GM15510 (cell line): ENCODE measurements around the gene INSL3.

Experiments used
- POLR2A ChIP-seq: IDR thresholded peaks from 3 replicates; pipeline ENCODE4 v1.6.1; 2011; ENCODE audit warnings: borderline replicate concordance; ENCODE audit not compliant: insufficient read length; ENCODE audit errors: extremely low read depth

INSL3 gene, protein sequence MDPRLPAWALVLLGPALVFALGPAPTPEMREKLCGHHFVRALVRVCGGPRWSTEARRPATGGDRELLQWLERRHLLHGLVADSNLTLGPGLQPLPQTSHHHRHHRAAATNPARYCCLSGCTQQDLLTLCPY

DNA sequence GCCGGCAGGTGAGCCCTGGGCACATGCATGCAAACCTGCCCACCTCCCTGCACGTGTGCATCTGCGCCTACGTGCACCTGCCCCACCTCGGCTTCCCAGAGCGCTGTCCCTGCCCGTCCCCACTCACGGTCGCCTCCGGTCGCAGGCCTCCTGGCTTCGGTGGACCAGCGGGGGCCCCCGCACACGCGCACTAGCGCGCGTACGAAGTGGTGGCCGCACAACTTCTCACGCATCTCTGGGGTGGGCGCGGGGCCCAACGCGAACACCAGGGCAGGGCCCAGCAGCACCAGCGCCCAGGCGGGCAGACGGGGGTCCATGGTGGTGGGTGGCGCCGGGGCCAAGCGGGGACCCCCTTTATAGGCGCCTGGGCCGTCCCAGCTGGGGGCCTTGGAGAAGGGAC lies at the start of gene INSL3:
INSL3 (minus strand) TSS at position 330 of the 400 bp plus-strand sequence; CDS start at position 317, 13 bp downstream.
- TF ChIP-seq POLR2A: no peak

DNA sequence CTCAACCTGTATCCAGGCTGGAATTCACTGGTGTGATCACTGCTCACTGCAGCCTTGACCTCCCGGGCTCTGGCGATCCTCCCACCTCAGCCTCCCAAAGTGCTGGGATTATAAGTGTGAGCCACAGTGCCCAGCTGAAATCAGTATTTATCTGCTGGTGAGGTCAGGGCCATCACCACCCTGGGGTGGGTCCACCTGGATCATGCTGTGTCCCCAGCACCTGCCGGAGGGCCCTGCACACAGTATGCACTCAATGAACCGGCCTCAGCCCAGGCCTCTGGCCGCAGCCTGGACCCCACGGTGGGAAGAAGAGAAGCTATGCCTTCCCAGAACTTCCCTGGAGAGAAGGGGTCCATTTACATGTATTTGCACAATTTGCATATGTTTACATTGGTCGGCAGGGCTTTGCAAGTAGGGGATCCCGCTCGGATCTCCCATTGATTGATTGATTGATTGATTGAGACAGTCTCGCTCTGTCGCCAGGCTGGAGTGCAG lies 47.8 kb upstream of the INSL3 start:
- no peak for TF ChIP-seq POLR2A

DNA sequence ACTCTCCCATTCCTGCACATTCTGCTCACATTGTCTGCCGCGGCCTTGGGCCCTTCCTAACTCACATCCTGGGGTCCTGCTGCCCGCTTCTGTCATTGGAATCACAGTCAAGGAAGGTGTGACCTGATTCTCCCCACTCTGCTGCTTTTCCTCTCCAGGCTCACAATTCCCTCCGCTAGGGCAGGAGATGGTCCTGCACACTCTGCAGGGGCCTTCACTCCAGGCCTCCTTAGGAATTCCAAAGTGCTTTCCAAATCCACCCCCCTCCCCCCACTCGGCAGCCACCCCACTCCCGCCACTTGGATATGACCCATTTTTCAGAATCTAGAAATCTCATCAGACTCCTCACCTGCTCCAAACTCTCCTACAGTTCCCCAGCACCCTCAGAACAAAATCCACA lies 47.4 kb upstream of the INSL3 start:
- TF ChIP-seq POLR2A: no peak

DNA sequence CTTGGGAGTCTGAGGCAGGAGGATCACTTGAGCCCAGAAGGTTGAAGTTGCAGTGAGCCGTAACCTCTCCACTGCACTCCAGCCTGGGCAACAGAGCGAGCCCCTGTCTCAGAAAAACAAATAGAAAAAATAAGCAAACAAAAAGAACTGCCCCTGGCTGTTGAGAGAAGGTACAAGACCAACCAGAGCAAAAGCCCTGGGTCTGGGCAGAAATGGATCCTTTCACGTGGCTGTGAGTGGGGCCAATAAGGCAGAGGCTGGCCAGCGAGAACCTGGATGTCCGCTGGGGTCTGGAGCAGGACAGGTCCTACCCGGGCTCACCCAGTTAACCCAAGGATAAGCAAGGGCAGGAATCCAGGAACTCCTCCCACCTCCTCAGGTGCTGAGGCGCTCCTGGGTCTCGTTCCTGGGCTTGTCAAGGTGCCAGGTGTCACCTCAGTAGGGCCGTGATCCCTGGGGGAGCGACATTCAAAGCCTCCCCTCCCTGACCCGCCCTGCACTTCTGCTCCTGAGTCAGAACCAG lies 45.7 kb upstream of the INSL3 start:
- no peak for TF ChIP-seq POLR2A

DNA sequence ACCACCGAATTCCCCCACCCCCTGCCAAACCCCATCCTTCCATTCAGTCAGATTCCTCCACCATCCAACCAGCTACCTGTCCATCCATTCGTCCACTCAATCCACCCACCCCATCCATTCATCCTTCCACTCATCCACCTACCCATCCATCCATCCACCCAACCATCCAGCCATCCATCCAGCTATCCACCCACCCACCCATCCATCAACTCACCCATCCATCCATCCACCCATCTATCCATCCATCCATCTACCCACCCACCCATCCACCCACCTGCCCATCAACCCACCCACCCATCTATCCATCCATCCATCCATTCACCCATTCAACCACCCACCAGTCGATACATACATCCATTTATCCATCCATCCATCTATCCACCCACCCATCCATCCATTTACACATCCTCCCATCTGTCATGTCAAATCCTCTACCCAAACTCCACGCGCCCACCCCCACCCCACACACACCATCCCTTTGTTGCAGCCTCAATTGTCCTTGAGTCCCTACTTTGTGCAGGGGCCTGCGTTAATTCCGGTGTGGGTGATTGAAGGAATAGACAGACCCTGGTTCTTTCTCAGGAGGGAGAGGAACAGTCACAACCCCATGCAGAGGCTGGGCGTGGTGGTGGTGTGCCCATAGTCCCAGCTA lies 45.1 kb upstream of the INSL3 start:
- no peak for TF ChIP-seq POLR2A

DNA sequence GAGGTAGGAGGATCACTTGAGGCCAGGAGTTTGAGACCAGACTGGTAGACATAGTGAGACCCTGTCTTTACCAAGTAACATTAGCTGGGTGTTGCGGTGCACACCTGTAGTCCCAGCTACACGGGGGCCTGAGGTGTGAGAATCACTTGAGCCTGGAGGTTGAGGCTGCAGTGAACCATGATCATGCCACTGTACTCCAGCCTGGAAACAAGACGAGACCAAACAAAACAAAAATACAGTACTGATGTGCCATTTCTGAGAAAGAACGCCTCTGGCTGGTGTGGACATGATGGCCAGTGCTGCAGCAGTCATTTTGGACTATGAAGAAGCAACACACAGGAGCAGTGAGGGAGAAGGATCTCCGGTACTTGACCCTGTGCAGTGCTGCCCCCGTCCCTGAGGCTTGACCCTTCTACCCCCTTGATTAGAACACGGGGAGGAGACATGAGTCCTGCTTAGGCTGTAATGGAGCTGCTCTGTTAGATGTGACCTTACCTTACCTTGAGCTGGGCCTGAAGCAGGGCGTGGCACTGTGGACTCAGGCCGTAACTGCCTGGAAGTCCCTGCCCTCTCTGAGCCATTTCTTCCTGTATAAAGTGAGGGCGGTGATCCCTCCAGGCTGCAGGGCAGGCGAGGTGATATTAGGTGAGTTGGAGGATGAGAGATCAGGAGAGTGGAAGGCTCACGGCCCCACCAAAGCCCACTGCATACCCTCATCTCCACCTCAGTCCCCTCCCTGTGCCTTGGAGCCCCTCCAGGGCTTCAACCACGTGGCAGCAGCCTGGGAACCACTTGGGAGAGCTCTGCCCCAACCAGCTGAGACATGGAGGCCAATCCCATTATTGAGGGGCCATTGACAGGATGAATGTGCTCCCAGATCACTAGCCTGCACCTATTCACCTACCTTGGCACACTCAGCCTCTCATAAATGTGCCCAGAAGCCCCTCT lies 44.3 kb upstream of the INSL3 start:
- TF ChIP-seq POLR2A: no peak

DNA sequence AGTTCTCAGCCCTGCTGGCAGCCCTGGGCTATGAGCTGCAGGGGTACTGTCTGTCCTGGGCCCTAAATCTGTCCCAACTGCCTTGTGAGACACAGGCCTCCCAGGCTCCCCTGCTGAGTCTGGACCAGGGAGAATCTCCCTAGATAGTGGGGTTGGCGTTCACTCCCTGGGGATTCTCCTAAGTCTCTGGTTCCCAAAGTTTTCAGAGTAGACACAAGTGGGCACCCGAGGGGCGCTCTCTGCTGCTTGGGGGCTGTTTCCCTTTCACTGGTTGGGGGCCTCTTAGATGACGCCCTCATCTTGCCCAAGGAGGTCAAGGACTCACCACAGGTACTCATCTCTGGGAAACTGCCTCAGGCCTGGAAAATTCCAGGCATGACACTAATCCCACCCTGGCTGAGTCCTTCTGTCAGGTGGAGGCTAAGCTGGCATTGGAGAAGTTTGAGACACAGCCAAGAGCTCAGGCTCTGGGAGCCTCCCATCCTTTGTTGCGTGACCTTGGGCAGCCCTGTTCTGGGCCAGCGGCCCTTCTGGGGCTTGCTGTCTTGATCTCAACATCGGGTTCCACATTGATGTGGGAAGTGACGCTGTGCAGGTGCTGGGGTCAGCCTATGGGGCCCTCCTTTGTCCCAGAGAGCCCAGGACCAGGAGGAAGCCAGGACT lies 42.3 kb upstream of the INSL3 start:
- TF ChIP-seq POLR2A: no peak

DNA sequence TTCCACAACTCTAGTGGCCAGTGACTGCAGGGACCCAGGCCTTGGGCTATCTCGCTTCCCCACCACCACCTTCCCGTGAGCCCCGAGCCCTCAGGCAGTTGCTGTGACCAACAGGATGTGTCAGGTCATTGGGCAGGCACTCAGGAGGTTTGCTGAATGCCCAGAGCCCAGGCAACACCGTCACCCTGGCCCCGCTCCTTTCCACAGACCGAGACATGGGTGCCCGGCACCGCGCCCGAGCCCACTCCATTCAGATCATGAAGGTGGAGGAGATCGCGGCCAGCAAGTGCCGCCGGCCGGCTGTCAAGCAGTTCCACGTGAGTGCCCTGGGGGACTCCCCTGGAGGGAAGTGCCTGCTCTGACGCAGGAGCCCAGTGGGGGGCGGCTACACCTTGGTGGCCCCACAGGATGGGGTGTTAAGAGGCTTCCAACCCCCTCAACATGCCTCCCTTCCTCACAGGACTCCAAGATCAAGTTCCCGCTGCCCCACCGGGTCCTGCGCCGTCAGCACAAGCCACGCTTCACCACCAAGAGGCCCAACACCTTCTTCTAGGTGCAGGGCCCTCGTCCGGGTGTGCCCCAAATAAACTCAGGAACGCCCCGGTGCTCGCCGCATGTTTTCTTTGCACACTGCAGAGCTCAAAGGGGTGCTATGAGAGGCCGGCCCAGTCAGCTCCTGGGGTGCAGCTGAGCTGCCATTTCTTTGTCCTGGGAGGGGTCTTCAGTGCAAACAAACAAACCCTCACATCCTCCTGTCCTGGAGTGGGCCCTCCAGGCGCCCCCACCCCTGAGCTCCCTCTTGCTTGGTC lies 41.6 kb upstream of the INSL3 start:
- TF ChIP-seq POLR2A: no peak

DNA sequence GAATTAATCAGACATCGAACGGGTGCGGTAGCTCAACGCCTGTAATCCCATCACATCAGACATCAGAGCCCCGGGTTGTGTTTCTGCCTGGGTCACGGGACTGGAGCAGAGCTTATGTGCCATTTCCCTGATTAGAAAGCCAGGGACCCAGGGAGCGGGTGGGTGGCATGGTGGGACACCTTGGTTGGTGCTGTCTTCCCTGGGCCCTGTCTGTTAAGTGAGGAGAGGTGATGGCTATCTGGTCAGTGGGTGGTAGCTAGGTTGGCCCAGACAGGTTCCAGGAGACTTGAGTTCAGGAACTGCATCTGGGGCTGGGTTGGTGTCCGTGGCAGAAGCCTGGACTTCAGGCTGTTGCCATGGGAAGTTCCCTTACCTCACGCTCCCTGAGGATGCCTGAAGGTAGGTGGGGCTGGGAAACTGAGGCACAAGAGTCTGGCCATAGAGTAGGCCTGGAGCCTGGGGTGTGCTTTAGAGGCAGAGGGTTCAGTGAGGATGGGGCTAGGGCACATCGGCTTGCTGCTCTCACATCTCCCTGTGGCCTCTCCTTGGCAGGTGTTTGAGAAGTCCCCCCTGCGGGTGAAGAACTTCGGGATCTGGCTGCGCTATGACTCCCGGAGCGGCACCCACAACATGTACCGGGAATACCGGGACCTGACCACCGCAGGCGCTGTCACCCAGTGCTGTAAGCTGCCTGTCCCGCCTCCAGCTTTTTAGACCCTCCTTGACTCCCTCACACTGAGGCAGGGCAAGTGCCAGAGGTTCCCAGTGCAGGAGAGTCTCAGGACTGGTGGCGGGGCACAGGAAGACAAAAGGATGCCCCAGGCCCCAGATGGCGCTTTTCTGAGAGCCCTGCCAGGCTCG lies 40.5 kb upstream of the INSL3 start:
- no peak for TF ChIP-seq POLR2A

DNA sequence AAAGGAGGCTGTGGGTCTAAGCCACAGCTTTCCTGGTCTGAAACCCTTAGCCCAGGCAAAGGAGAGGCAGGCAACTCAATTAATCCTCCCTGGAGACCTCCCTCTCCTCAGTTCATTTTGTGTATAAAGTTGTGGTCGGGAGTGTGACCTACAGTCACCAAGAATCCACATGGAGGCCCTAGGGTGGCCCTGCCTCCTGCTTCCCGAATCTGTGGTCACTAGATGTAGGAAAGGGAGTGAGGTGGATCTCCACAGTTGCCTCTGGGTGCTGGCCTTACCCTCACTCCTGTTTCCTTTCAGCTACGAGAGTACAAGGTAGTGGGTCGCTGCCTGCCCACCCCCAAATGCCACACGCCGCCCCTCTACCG lies 39.7 kb upstream of the INSL3 start:
- TF ChIP-seq POLR2A: no peak

DNA sequence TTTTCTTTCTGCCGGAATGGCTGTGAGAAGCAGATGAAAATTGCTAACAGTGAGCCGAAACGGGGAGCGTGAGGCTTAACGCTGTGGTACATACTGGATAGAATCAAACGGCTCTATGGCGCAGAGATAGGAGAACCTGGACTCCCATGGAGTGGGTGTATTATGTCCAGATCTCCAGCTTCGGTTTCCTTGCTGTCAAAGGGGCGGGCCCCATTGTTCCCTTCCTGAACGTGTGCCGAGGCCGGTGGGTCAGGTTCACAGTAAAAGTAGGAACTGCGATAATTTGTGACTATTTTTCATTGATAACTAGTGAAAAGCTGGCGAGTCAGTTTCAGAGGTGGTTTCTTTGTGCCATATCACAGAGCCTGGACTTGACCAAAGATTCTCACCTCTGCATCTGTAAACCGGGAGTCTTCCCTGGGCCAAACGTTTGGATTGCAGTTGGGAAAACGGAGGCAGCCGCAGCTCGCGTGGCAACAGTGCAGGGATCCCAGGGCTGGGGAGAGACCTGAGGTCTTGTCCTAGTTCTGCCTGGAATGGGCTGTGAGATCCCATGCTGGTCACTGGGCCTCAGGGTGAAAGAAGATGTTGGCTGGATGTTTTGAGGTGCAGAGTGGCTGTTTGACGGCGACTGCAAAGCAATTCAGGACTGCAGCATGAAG lies 39.1 kb upstream of the INSL3 start:
- no peak for TF ChIP-seq POLR2A

DNA sequence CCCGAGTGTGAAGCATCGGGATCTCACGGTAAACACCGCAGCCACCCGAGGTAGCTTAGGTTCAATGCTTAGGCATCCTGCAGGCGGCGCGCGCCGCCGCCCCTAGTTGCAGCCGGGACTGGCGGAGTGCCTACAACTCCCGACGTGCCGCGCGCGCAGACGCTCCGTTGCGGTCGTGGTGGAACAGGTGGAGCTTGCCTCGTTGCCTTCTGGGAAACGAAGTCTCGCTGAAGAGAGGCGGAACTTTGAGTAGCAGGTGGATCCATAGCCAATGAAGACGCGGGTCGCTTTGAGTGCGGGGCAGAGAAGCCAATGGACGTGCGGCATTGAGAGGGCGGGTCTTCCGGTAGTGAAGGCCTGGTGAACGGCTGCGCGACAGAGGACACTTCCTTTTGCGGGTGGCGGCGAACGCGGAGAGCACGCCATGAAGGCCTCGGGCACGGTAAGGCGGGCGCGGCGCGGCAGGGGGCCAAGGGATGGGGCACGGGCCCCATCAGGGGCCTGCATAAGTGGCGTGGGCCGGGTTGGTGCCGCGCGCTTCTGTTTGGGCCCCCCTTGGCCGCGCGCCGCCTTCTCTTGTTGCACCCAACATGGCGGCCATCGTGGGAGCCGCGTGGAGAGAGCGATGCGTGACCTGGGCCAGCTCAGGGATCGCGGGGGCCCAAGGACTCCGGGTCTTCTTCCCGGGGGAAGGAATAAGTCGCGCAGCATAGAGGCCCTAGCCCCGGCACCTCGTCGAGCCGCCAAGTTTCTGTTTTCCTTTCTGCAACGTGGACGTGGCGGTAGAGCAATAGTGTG lies 38.4 kb upstream of the INSL3 start, which contains the start of gene RPL18A:
RPL18A (plus strand) TSS at position 378 of the 798 bp plus-strand sequence; CDS start at position 425, 47 bp downstream.
- TF ChIP-seq POLR2A: peak; percentile 96
